Measurements from ENCODE around the gene ABCC8. TPM values are rescaled to one million over a fixed set of nuclear protein-coding genes. Genes with fewer than 3 reads are reported as not detected.

The ABCC8 gene
- total and polyA plus RNA-seq, 2 of the 8 experiments (the other 6 are each of a cell fraction or from before 2014, with no cell fraction given) = 3.7 to 4.9 TPM

DNA sequence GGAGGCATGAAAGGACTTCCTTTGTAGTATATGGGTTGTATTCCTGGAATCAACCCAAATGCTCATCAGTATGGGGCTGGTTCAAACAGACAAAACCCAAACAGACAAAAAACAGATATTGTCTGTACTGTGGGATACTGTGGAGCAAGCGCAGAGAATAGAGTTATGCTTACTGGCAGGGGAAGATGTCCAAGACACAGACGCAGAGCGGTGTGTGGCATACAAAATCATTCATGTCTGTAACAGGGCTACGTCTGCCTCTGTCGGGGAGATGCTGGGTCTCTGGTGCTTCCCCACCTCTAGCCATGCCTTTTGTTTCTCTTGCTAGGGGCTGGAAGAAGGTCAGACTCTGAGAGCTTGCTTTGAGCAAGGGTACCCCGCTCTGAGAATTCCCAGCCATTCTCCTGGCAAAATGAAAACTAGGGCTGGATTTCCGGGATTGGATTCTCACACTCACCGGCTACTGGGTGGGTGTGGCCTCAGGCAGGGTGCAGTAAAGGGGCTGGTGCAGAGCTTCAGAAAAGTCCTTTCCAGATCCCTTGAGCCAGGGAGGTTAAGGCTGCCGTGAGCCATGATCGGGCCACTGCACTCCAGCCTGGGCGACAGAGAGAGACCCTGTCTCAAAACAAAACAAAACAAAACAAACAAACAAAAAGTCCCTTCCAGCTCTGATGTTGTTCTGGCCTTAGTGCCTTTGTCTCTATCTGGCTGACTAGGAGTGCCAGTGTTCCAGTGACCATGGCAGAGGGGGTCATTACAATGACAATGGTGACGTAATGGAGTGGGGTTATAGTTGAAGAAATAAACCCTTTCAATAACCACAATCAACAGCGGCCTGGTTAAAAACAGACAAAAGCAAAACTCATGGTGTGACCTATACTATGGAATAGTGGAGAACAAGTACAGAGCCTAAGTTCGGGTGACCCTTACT, 2.9 kb upstream of the ABCC8 start (continued):
- TF ChIP-seq, protein P1, sequence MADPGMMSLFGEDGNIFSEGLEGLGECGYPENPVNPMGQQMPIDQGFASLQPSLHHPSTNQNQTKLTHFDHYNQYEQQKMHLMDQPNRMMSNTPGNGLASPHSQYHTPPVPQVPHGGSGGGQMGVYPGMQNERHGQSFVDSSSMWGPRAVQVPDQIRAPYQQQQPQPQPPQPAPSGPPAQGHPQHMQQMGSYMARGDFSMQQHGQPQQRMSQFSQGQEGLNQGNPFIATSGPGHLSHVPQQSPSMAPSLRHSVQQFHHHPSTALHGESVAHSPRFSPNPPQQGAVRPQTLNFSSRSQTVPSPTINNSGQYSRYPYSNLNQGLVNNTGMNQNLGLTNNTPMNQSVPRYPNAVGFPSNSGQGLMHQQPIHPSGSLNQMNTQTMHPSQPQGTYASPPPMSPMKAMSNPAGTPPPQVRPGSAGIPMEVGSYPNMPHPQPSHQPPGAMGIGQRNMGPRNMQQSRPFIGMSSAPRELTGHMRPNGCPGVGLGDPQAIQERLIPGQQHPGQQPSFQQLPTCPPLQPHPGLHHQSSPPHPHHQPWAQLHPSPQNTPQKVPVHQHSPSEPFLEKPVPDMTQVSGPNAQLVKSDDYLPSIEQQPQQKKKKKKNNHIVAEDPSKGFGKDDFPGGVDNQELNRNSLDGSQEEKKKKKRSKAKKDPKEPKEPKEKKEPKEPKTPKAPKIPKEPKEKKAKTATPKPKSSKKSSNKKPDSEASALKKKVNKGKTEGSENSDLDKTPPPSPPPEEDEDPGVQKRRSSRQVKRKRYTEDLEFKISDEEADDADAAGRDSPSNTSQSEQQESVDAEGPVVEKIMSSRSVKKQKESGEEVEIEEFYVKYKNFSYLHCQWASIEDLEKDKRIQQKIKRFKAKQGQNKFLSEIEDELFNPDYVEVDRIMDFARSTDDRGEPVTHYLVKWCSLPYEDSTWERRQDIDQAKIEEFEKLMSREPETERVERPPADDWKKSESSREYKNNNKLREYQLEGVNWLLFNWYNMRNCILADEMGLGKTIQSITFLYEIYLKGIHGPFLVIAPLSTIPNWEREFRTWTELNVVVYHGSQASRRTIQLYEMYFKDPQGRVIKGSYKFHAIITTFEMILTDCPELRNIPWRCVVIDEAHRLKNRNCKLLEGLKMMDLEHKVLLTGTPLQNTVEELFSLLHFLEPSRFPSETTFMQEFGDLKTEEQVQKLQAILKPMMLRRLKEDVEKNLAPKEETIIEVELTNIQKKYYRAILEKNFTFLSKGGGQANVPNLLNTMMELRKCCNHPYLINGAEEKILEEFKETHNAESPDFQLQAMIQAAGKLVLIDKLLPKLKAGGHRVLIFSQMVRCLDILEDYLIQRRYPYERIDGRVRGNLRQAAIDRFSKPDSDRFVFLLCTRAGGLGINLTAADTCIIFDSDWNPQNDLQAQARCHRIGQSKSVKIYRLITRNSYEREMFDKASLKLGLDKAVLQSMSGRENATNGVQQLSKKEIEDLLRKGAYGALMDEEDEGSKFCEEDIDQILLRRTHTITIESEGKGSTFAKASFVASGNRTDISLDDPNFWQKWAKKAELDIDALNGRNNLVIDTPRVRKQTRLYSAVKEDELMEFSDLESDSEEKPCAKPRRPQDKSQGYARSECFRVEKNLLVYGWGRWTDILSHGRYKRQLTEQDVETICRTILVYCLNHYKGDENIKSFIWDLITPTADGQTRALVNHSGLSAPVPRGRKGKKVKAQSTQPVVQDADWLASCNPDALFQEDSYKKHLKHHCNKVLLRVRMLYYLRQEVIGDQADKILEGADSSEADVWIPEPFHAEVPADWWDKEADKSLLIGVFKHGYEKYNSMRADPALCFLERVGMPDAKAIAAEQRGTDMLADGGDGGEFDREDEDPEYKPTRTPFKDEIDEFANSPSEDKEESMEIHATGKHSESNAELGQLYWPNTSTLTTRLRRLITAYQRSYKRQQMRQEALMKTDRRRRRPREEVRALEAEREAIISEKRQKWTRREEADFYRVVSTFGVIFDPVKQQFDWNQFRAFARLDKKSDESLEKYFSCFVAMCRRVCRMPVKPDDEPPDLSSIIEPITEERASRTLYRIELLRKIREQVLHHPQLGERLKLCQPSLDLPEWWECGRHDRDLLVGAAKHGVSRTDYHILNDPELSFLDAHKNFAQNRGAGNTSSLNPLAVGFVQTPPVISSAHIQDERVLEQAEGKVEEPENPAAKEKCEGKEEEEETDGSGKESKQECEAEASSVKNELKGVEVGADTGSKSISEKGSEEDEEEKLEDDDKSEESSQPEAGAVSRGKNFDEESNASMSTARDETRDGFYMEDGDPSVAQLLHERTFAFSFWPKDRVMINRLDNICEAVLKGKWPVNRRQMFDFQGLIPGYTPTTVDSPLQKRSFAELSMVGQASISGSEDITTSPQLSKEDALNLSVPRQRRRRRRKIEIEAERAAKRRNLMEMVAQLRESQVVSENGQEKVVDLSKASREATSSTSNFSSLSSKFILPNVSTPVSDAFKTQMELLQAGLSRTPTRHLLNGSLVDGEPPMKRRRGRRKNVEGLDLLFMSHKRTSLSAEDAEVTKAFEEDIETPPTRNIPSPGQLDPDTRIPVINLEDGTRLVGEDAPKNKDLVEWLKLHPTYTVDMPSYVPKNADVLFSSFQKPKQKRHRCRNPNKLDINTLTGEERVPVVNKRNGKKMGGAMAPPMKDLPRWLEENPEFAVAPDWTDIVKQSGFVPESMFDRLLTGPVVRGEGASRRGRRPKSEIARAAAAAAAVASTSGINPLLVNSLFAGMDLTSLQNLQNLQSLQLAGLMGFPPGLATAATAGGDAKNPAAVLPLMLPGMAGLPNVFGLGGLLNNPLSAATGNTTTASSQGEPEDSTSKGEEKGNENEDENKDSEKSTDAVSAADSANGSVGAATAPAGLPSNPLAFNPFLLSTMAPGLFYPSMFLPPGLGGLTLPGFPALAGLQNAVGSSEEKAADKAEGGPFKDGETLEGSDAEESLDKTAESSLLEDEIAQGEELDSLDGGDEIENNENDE (IDR thresholded peaks at IDR 0.05; ENCODE audit: insufficient replicate concordance, low read length) = no peak
- TF ChIP-seq RFX5 (IDR thresholded peaks at IDR 0.05; ENCODE audit: borderline replicate concordance, low read depth, low read length) (peak; percentile 62; the same call in 1 of the 2 replicates), KDM1A (IDR thresholded peaks at IDR 0.05; ENCODE audit: borderline replicate concordance, low read length) (no peak), TBP (IDR thresholded peaks at IDR 0.05; ENCODE audit: low read depth, low read length) (no peak), MAFK (IDR thresholded peaks at IDR 0.05; ENCODE audit: low read depth, low read length) (no peak), RBBP5 (IDR thresholded peaks at IDR 0.05; ENCODE audit: borderline replicate concordance, low read depth, low read length) (no peak), EGR1 (IDR thresholded peaks at IDR 0.05; ENCODE audit: borderline replicate concordance, low read depth, low read length) (peak; percentile 75), POLR2AphosphoS5 (IDR thresholded peaks at IDR 0.05; ENCODE audit: low read depth, low read length) (no peak), ZNF274 (IDR thresholded peaks at IDR 0.05; ENCODE audit: borderline replicate concordance, extremely low read depth, low read length) (no peak)
